ENCODE measurements around the gene CHN2. TPM values are rescaled to one million over a fixed set of nuclear protein-coding genes. Genes with fewer than 3 reads are reported as not detected.

Gene CHN2
- total RNA-seq, 1 experiment from 2014 or later = not detected

DNA sequence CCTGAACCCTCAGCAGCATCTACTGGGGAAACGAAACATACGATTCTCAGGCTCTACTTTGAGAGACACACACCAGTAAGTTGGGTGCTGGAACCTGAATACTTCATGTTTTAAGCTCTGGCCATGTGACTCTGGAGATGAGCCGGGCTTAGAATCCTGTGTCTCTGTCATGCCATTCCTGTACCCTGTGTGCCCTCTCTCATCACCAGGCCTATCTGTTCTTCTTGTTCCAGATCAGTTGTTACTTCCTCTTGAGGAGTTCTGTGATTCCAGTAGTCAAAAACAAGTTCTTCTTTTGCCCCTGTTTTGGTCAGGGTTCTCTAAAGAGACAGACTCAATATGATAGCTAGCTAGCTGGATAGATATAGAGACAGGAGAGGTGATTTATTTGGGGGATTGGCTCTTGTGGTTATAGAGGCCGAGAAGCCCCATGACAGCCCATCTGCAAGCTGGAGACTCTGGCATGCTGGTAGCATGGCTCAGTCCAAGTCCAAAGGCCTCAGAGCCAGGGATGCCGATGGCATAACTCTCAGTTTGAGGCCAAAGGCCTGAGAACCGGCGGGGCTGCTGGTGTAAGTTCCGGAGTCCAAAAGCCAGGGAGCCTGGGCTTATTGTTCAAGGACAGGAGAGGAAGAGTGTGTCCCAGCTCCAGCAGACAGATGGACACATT is 54.3 kb downstream of the CHN2 start:
- DNase-seq = no peak
- Histone ChIP-seq H3K4me2 (no peak overlapping the region), H2AFZ (no peak overlapping the region), H3K36me3 (ENCODE audit: low read depth) (no peaks in the 10 kb centered on the region), H3K9me2 (ENCODE audit: insufficient read depth) (no peaks in the 10 kb centered on the region), H3K79me2 (ENCODE audit: low read depth) (no peaks in the 10 kb centered on the region), H3K27ac (no peak overlapping the region), H4K20me1 (ENCODE audit: insufficient read depth) (no peaks in the 10 kb centered on the region), H3K9me3 (ENCODE audit: insufficient read depth, low read depth) (no peaks in the 10 kb centered on the region; the same call in 1 of the 2 replicates), H3F3A (ENCODE audit: insufficient read depth, low read depth) (no peaks in the 10 kb centered on the region), H3K4me3 (no peak overlapping the region), H3K27me3 (ENCODE audit: insufficient read depth, low read depth) (no peaks in the 10 kb centered on the region), H3K4me1 (replicated peaks; ENCODE audit: insufficient read depth) (no peaks in the 10 kb centered on the region)
- ChIA-PET CTCF (no interaction called here), POLR2A (ENCODE audit: unreplicated experiment) (no interaction called here)
- intact Hi-C loops (cut with micrococcal nuclease; ENCODE audit: unreplicated experiment) = no loop called here
- TF ChIP-seq, protein P1, sequence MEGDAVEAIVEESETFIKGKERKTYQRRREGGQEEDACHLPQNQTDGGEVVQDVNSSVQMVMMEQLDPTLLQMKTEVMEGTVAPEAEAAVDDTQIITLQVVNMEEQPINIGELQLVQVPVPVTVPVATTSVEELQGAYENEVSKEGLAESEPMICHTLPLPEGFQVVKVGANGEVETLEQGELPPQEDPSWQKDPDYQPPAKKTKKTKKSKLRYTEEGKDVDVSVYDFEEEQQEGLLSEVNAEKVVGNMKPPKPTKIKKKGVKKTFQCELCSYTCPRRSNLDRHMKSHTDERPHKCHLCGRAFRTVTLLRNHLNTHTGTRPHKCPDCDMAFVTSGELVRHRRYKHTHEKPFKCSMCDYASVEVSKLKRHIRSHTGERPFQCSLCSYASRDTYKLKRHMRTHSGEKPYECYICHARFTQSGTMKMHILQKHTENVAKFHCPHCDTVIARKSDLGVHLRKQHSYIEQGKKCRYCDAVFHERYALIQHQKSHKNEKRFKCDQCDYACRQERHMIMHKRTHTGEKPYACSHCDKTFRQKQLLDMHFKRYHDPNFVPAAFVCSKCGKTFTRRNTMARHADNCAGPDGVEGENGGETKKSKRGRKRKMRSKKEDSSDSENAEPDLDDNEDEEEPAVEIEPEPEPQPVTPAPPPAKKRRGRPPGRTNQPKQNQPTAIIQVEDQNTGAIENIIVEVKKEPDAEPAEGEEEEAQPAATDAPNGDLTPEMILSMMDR (conservative IDR thresholded peaks at IDR 0.05) = no peak
- no TSS peak for BruUV-seq (replicated peaks)

GRCh38 chr7:29249383-29249750 is 54.8 kb downstream of the CHN2 start:
- no peaks in the 10 kb centered on the region for H3K9me2 ChIP-seq (ENCODE audit: insufficient read depth)
- no peaks in the 10 kb centered on the region for H3F3A ChIP-seq (ENCODE audit: insufficient read depth, low read depth)
- no peaks in the 10 kb centered on the region for H3K9me3 ChIP-seq (ENCODE audit: insufficient read depth, low read depth)
- H3K79me2 ChIP-seq (ENCODE audit: low read depth) = no peaks in the 10 kb centered on the region
- H3K4me1 ChIP-seq (replicated peaks; ENCODE audit: insufficient read depth) = peaks cover 4% of the 10 kb centered on the region
- no peaks in the 10 kb centered on the region for H3K27me3 ChIP-seq (ENCODE audit: insufficient read depth, low read depth)
- H3K27ac ChIP-seq = no peak overlapping the region
- H3K4me3 ChIP-seq = no peak overlapping the region
- intact Hi-C loops (cut with micrococcal nuclease; ENCODE audit: unreplicated experiment) = no loop called here
- no peaks in the 10 kb centered on the region for H4K20me1 ChIP-seq (ENCODE audit: insufficient read depth)
- ChIA-PET POLR2A (ENCODE audit: unreplicated experiment) (no interaction called here), CTCF (no interaction called here)
- H3K36me3 ChIP-seq (ENCODE audit: low read depth) = no peaks in the 10 kb centered on the region
- TF ChIP-seq, protein P1 (conservative IDR thresholded peaks at IDR 0.05) = no peak
- no peak for TF ChIP-seq EZH2 (IDR thresholded peaks at IDR 0.05; ENCODE audit: low read depth)
- DNase-seq = no peak
- H2AFZ ChIP-seq = no peak overlapping the region
- H3K4me2 ChIP-seq = no peak overlapping the region
- no TSS peak for BruUV-seq (replicated peaks)

- H3K79me2 ChIP-seq (ENCODE audit: low read depth) = no peaks in the 10 kb centered on the region
Observed at GRCh38 chr7:29249860-29250259, 55.3 kb downstream of the CHN2 start.

More at GRCh38 chr7:29249860-29250259, 55.3 kb downstream of the CHN2 start:
- no peak overlapping the region for H3K27ac ChIP-seq
- POLR2A ChIA-PET (ENCODE audit: unreplicated experiment) = no interaction called here
- DNase-seq = no peak
- no peak overlapping the region for H2AFZ ChIP-seq
- TF ChIP-seq, protein P1 (conservative IDR thresholded peaks at IDR 0.05) = no peak
- no peak for TF ChIP-seq EZH2 (IDR thresholded peaks at IDR 0.05; ENCODE audit: low read depth)
- H3K9me2 ChIP-seq (ENCODE audit: insufficient read depth) = no peaks in the 10 kb centered on the region
- CTCF ChIA-PET = no interaction called here
- peaks cover 2% of the 10 kb centered on the region; the same call in 1 of the 2 replicates for H3F3A ChIP-seq (ENCODE audit: insufficient read depth, low read depth)
- H4K20me1 ChIP-seq (ENCODE audit: insufficient read depth) = no peaks in the 10 kb centered on the region
- intact Hi-C loops (cut with micrococcal nuclease; ENCODE audit: unreplicated experiment) = no loop called here
- BruUV-seq (replicated peaks) = no TSS peak
- no peaks in the 10 kb centered on the region for H3K27me3 ChIP-seq (ENCODE audit: insufficient read depth, low read depth)
- peaks cover 9% of the 10 kb centered on the region for H3K4me1 ChIP-seq (replicated peaks; ENCODE audit: insufficient read depth)
- no peak overlapping the region for H3K4me2 ChIP-seq
- no peak overlapping the region for H3K4me3 ChIP-seq
- H3K9me3 ChIP-seq (ENCODE audit: insufficient read depth, low read depth) = no peaks in the 10 kb centered on the region
- no peaks in the 10 kb centered on the region for H3K36me3 ChIP-seq (ENCODE audit: low read depth)

Data from PC-9 (cell line).